ENCODE measurements around the gene CHAF1A.

CHAF1A gene

DNA sequence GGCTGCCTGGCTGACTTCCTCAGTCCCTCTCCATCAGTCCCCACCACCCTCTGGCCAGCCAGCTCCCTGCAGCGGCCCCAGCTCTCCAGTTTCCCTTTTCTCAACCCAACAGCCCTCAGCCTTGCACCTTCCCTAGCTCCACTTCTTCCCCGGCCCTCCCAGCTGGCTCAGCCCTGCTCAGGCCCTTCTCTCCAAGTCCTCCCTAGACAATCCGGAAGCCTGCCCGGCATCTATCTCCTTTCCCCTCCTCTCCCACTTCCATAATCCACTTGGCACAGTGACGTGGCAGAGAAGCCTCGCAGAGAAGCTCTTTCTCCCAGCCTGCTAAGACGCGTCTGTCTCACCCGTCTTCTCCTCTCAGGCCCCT lies 54.0 kb downstream of the CHAF1A start:
- DNase-seq (ENCODE audit: low read depth) = peak; percentile 27

DNA sequence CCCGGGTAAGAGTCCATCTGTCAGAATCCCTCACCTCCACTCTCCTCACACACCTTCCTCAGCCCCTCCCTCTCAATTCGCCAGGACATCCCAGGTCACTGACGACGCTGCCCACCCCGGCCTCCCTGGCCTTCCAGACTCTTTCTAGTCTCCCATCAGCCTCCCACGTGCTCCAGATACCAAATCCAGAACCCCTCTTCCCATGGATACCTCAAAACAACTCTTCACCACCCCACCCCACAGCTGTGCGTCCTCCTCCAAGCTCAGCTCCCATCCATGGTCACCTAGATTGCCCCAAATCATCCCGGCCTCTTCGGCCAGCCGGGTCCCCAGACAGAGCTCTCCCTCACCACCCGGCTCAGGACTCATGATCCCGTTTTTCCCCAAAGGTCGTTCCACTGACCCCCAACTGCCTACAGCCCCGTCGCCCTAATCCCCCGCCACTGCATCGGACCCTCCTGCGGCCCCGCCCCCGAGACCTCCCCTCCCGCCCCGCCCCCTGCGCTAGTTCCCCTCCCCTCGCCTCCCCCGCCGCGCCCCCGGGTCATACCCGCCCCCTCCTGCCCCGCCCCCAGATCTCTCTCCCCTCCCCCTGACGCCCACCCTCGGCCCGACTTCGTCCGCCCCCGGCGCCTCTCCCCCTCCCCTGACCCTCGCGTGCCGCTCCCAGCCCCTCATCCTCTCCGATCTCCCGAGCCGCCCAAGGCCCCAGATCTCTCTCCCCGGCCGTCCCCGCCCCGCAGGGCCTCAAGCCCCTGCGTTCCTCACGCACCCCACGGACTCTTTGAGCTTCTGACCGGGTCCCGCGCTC lies 54.6 kb downstream of the CHAF1A start:
- peak; percentile 12 for DNase-seq (ENCODE audit: low read depth)

DNA sequence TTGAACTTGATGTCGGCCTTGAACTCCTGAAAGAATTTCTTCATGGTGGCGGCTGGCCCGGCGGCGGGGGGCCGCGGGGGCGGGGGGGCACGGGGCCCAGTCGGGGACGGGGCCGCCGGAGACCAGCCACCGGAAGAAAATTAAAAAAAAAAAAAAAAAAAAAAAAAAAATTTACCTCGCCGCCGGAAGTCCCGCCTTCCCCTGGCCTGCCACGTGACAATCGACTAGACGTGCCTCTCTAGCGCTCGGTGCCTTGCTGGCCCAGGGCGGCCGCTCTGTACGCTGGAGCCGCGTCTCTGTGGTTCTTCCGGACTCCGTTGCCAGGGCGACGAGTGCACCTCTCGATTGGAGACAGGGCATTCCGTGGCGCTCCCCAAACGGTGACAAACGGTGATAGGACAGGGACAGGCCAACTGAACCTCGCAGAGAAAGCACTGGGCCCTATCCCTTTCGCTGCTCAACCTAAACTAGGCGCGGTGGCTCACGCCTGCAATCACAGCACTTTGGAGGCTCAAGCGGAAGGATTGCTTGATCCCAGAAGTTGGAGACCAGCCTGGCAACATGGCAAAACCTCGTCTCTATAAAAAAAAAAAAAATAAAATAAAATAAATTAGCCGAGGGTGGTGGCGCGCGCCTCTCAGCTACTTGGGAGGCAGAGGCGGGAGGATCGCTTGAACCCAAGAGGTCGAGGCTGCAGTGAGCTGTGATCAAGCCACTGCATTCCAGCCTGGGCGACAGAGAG lies 55.4 kb downstream of the CHAF1A start, which contains the start of gene UBXN6:
Gene UBXN6 (minus strand): TSS at position 141 of the 742 bp plus-strand sequence. CDS start 97 bp downstream, at position 44.
- peak; percentile 85 for DNase-seq (ENCODE audit: low read depth)

DNA sequence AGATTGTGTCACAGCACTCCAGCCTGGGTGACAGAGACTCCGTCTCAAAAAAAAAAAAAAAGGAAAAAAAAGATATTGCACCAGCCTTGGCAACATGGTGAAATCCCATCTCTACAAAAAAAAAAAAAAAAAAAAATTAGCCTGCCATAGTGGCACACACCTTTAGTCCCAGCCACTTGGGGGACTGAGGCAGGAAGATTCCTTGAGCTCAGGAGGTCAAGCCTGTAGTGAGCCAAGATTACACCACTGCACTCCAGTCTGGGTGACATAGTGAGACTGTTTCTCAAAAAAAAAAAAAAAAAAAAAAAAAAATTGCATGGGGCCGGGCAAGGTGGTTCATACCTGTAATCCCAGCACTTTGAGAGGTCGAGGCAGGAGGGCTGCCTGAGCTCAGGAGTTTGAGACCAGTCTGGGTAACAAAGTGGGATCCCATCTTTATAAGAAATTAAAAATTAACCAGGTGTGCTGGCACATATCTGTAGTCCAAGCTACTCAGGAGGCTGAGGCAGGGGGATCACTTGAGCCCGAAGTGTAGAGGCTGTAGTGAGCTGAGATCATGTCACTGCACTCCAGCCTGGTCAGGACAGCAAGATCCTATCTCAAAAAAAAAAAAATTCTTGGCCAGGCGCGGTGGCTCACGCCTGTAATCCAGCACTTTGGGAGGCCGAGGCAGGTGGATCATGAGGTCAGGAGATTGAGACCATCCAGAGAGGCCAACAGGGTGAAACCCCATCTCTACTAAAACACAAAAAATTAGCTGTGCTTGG lies 62.6 kb downstream of the CHAF1A start:
- no peak for DNase-seq (ENCODE audit: low read depth)

DNA sequence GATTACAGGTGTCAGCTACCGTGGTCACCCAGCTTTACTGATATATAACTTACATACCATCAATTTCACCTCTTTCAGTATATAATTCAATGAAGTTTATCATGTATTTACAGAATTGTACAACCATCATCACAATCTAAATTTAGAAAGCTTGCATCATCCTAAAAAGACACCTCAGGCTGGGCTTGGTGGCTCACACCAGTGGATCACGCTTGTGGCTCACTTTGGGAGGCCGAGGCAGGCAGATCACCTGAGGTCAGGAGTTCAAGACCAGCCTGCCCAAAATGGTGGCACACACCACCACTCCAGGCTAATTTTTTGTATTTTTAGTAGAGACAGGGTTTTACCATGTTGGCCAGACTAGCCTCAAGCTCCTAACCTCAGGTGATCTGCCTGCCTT lies 65.4 kb downstream of the CHAF1A start:
- no peak for DNase-seq (ENCODE audit: low read depth)

DNA sequence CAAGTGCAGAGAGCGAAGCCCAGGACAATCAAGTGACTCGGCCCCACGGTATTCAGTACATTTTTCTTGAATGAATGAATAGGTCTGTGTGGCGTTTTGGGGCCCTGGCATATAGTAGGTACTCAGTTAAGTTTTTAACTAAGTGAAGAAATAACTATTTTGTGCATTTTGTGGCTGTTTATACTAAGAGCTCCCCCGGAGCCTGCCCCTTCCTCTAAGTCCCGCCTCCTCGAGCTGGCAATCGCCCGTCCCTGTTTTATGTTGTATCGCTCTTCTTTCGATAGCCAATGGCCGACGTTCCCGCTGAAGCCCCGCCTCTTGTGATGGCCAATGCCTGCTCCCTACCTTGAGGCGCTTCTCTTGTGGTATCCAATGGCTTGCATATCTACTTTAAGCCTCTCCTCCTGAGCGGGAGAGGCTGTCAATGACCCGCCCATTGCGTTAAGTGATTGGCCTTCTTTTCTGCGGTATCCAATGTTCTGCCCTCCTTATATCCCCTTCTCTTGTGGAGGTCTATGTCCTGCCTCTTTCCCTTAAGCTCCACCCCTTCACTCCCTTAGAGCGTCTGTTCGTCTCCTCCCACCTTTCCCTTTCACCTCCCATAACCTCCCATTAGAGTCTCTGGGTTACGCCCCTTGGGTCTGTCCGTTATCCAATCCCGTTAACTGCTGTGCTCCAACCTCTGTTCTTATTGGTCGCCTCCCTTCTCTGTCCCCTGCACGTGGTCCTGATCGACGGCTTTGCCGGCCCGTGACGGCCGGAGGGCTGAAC lies 69.1 kb downstream of the CHAF1A start:
- peak; percentile 99 for DNase-seq (ENCODE audit: low read depth)

DNA sequence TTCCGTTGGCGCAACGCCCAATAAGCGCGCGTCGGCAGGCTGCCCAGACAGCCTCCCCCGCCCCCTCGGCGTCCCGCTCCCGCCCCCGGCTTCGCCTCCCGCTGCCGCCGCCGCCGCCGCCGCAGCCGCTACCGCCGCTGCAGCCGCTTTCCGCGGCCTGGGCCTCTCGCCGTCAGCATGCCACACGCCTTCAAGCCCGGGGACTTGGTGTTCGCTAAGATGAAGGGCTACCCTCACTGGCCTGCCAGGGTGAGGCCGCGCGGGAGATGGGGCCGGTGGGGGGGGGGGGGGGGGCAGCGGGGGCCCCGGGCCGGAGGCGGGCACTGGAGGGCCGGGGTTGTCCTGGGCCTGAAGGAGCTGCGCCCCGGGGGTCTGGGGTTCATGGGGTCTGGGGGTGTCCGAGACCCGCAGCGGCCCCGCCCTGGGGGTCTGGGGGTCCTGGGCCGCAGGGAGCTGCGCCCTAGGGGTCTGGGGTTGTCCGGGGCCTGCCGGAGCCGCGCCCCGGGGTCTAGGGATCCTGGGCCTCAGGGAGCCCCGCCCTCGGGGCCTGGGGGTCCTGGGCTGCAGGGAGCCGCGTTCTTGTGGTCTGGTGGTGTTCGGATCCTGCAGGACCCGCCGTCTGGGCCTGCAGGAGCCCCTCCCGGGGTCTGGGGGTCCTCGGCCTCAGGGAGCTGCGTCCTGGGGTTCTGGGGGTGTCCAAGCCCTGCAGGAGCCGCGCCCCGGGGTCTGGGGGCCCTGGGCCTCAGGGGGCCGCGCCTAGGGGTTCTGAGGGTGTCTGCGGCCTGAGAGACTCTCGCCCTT lies 69.9 kb downstream of the CHAF1A start, which contains the start of gene HDGFL2:
Gene HDGFL2 (plus strand): TSS at position 124 of the 801 bp plus-strand sequence. CDS start 54 bp downstream, at position 178.
- no peak for DNase-seq (ENCODE audit: low read depth)

DNA sequence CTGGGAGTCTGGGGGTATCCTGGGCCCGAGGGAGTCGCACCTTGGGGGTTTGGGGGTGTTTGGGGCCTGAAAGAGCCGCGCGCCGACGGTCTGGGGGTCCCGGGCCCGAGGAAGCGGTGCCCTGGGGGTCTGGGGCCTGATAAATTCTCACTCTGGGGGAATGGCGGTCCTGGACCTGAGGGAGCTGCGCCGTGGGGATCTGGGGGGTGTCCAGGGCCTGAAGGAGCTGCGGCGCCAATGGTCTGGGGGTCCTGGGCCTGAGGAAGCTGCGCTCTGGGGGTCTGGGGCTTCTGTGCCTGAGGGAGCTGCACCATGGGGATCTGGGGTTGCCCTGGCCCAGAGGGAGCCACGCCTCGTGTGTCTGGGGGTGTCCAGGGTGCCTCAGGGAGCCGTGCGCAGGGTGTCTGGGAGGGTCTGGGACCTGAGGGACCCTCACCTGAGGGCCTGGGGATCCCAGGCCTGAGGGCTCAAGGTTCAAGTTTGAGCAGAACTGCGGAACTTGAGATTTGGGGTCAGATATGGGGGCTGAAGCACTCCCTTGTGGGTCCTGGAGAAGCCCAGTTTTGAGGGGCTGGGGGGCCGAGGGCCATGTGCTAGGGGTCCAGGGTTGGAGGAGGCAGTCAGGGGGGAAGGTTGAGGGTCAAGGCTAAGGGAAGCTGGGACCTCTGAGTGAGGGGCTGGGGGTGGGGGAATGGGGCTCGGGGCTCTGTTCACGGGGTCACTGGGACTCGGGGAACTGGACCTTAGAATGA lies 70.7 kb downstream of the CHAF1A start:
- no peak for DNase-seq (ENCODE audit: low read depth)

DNA sequence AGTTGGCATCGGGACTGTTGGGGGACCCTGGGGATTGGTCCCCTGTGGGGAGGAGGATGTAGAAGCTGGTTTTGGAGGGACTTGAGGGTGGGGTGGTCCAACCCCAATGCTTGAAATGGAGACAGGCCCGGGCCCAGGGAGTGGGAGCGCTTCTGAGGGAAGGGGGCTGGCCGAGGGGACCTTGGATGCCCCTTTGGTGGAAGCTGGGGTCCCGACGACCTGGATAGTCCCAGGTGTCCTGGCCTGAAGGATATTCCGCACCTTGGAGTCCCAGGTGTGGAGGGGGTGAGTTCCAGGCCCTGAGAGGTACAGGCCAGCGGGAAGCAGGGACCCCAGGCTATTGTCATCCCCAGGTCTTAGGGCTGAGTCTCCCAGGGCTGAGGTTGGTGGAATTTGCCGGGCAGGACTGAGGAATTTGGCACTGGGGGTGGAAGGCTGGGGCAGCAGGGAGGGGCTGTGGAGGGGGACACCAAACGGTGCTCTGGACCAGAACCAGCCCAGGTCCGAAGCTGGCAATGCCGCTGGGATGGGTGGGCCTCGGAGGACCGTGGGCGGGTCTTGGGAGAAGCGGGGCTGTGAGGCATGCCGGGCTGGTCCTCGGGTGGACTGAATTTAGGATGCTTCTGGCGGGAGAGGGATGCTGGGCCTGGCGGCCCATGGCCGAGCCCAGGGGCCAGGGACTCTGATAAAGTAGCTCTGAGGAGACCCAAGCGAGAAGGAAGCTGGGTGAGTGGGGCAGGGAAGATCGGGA lies 71.5 kb downstream of the CHAF1A start:
- DNase-seq (ENCODE audit: low read depth) = no peak

DNA sequence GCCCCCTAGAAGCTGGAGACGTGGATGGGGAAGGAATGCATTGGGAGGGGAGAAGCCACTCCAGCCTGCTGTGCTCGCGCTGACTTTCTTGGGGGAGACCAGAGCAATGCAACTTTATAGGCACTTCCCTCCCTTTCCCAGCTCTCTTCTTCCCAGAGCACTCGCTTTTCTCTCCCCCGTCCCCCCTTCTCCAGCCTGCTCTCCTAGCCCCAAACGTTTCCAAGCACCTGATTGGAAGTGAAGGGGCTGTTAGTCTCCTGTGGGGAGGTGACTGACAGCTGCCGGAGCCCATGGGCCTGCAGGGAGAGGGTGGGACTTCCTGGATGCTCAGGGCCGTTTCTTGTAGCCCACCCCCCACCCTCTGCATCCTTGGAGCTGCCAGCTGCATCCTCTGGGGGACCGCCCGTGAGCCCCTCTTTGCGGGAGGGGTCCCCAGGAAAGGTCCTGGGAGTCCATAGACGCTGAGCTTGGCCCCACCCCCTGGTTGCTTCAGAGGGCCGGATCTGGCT lies 72.1 kb downstream of the CHAF1A start:
- no peak for DNase-seq (ENCODE audit: low read depth)

DNA sequence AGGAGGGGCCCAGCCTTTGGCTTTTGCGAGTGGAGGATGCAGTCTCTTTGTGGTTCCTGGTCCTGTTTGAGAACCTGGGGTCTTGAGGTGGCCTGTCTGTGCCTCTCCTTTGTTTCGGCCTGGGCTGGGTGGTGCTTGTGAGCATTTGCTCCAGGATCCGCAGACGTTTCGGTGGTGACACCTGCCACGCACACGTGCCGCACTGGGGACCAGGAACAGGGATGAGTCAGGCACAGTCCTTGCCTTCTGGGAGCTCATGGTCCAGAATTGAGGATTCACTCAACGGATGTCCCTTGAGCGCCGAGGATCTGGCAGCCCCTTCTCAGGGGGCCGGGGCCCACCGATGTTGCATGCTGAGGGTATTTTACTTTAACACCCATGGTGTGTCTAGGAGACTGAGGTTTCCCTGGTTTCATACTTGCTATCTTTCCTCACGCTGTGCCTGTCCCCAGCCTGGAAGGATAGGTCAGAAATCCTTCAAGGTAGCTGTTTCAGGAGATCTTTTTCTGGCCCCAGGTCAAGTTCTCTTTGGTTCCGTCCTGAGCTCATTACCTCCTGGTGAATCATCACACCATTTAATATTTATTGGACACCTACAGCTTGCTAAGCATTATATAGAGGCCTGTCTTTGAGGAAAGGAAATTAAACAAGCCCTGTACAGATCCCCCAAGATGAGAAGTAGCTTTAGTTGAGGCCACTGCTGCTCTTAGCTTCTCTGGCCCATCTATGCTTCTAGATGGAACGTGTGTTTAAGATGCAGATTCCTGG lies 74.8 kb downstream of the CHAF1A start:
- DNase-seq (ENCODE audit: low read depth) = no peak

DNA sequence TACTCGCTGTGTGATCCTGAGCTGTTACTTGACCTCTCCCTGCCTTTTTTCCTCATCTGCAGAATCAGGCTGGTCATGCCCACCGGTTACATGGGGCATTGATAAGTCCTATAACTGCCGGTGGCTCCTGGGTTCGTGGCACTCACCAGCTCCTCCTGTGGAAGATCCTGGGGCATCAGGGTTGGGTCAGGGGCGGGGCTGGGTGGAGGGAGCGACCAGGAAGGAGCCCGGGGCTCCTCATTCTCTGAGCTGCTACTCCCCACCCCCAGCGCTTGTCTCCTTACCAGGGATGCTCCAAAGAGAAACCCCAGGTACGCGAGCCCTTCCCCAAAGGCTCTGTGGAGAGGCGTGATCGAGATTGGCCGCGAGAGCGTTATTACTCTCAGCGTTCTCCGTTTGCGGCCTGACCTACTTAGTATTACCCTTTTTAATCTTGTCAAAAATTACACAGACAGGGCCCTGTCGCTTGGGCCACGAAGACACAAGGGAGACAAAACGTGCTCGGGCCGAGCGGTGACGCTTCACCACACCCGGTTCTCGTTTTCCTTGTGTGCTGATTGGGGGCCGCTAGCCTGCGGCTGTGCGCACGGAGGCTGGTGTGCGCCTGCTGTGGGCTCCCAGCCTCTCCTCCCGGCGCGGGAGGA lies 80.4 kb downstream of the CHAF1A start:
- no peak for DNase-seq (ENCODE audit: low read depth)

DNA sequence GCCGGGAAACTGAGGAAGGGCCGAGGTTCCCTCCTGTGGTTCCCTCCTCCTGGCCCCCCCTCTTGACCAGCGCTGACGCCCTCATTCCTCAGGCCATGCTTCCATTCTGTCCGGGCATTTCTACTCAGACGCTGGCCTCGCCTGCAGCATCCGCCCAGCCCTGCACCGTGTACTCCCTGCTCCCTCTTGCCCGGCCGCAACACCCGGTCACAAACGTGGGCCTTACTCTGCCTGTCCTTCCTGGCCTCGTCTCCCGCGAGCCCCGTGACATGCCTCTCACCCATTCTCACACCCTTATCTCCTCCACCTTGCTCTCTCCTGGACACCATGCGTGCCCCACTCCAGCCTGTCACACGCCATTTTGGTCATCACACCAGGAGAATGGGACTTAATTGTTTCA lies 80.9 kb downstream of the CHAF1A start:
- no peak for DNase-seq (ENCODE audit: low read depth)

DNA sequence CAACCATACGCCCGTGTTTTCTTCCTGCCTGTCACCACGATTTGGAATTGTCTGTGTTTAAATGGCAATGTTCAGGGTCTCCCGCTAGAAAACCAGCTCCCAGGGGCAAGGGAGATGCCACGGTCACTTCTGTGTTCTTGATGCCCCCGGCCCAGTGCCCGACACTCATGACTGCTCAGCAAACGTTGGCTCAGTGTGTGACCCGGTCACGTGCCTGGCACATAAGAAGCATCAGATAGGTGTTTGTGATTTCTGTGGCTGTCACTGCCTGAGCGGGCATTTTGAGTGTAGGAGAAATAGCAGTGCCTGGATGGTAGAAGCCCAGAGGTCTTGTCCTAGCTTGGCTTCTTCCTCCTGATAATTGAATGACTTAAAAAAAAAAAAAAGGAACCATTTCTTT lies 85.1 kb downstream of the CHAF1A start:
- no peak for DNase-seq (ENCODE audit: low read depth)

DNA sequence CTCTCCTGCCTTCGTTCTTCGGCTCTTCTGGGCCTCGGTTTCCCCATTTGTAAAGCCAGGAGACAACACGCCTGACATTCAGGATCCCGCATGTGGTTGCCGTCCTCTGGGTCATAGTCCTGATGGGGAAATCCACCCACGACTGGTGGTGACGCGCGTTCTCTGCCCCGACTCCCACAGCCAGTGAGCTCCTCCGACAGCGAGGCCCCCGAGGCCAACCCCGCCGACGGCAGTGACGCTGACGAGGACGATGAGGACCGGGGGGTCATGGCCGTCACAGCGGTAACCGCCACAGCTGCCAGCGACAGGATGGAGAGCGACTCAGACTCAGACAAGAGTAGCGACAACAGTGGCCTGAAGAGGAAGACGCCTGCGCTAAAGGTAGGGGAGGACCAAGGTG lies 86.1 kb downstream of the CHAF1A start:
- no peak for DNase-seq (ENCODE audit: low read depth)

DNA sequence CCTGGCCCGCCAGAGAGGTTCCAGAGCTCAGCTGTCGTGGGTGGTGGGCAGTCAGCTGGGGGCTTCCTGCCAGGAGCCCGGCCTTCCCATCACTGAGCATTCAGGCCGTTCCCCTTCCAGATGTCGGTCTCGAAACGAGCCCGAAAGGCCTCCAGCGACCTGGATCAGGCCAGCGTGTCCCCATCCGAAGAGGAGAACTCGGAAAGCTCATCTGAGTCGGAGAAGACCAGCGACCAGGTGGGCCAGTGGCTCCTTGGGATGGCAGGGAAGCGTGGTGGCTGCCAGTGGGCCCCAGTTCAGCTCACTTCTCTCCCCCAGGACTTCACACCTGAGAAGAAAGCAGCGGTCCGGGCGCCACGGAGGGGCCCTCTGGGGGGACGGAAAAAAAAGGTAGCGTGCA lies 89.0 kb downstream of the CHAF1A start:
- no peak for DNase-seq (ENCODE audit: low read depth)

DNA sequence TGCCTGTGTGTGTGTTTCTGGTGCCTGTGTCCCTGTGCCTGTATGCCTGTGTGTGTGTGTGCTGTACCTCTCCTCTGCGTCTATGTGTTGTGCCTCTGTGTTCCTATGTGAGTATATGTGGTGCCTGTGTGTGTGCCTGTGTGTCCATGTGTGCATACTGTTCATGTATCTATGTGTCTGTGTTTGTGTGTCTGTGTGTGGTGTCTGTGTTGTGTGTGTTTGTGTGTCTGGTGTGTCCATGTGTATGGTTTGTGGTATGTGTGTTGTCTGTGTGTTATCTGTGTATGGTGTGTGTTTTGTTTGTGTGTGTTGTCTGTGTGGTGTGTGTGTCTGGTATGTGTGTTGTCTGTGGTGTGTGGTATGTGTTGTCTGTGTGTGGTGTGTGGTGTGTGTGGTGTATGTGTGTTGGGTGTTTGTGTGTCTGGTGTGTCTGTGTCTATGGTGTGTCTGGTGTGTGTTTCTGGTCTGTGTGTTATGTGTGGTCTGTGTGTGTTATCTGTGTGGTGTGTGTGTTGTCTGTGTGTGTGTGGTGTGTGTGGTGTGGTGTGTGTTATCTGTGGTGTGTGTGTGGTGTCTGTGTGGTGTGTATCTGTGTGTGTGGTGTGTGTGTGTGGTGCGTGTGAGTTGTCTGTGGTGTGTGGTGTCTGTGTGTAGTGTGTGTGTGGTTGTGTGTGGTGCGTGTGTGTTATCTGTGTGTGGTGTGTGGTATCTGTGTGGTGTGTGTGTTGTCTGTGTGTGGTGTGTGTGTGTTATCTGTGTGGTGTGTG lies 90.1 kb downstream of the CHAF1A start:
- no peak for DNase-seq (ENCODE audit: low read depth)

Measured in HS-27A (cell line).